Measurements from ENCODE around the gene COX10.

Gene COX10

GRCh38 chr17:14103836-14104235 is 34.5 kb downstream of the COX10 start:
- no peak overlapping the region for H3K4me2 ChIP-seq
- H3K27me3 ChIP-seq: no peaks in the 10 kb centered on the region
- TF ChIP-seq Cebpa-rat (IDR thresholded peaks at IDR 0.05): no peak
- H3K36me3 ChIP-seq: peaks cover 24 to 52% (median 36%) of the 10 kb centered on the region in 11 experiments; a peak in 21 of 22 replicates
- peaks cover 0 to 14% (median 12%) of the 10 kb centered on the region in 10 experiments; a peak in 12 of 20 replicates for H3K4me1 ChIP-seq
- no peak overlapping the region for H3K9ac ChIP-seq
- no peaks in the 10 kb centered on the region for H3K9me3 ChIP-seq (replicated peaks in 1 of 11)
- no peak overlapping the region for H3K4me3 ChIP-seq
- H4K20me1 ChIP-seq: peaks cover 6 to 47% (median 22%) of the 10 kb centered on the region in 11 experiments; a peak in 14 of 22 replicates
- no peak overlapping the region for H3K27ac ChIP-seq

GRCh38 chr17:14104734-14105133 is 35.4 kb downstream of the COX10 start:
- no peak overlapping the region for H3K4me2 ChIP-seq
- peaks cover 23 to 61% (median 40%) of the 10 kb centered on the region in 11 experiments; a peak in 21 of 22 replicates for H3K36me3 ChIP-seq
- no peak overlapping the region for H3K27ac ChIP-seq
- no peaks in the 10 kb centered on the region for H3K27me3 ChIP-seq
- TF ChIP-seq Cebpa-rat (IDR thresholded peaks at IDR 0.05): no peak
- no peaks in the 10 kb centered on the region for H3K9me3 ChIP-seq (replicated peaks in 1 of 11)
- no peak overlapping the region for H3K9ac ChIP-seq
- H3K4me3 ChIP-seq: no peak overlapping the region
- peaks cover 0 to 14% (median 12%) of the 10 kb centered on the region in 10 experiments; a peak in 12 of 20 replicates for H3K4me1 ChIP-seq
- peaks cover 4 to 38% (median 15%) of the 10 kb centered on the region in 11 experiments; a peak in 12 of 22 replicates for H4K20me1 ChIP-seq

GRCh38 chr17:14107889-14108288 is 38.6 kb downstream of the COX10 start:
- no peak overlapping the region for H3K9ac ChIP-seq
- H3K4me1 ChIP-seq: peaks cover 0 to 14% (median 12%) of the 10 kb centered on the region in 10 experiments; a peak in 12 of 20 replicates
- no peaks in the 10 kb centered on the region for H3K9me3 ChIP-seq (replicated peaks in 1 of 11)
- no peaks in the 10 kb centered on the region for H3K27me3 ChIP-seq
- H3K4me2 ChIP-seq: peak overlapping the region in 5 of 11 experiments; percentile 44 to 74 (median 55); a peak in 7 of 22 replicates
- no peak for TF ChIP-seq Cebpa-rat (IDR thresholded peaks at IDR 0.05)
- peaks cover 0 to 39% (median 9%) of the 10 kb centered on the region in 11 experiments; a peak in 7 of 22 replicates for H4K20me1 ChIP-seq
- no peak overlapping the region for H3K27ac ChIP-seq
- peaks cover 5 to 38% (median 20%) of the 10 kb centered on the region in 11 experiments; a peak in 19 of 22 replicates for H3K36me3 ChIP-seq
- no peak overlapping the region for H3K4me3 ChIP-seq

- Histone ChIP-seq H3K9ac (no peak overlapping the region), H3K9me3 (replicated peaks in 1 of 11) (peaks cover 0 to 13% (median 10%) of the 10 kb centered on the region in 11 experiments; a peak in 16 of 22 replicates), H3K4me1 (peaks cover 0 to 4% (median 2%) of the 10 kb centered on the region in 10 experiments; a peak in 10 of 20 replicates), H3K36me3 (peaks cover 0 to 39% (median 13%) of the 10 kb centered on the region in 11 experiments; a peak in 12 of 22 replicates), H3K27me3 (no peaks in the 10 kb centered on the region), H3K4me2 (no peak overlapping the region), H4K20me1 (peaks cover 0 to 31% (median 10%) of the 10 kb centered on the region in 11 experiments; a peak in 6 of 22 replicates), H3K4me3 (no peak overlapping the region), H3K27ac (no peak overlapping the region)
- TF ChIP-seq Cebpa-rat (IDR thresholded peaks at IDR 0.05): no peak
Observed at GRCh38 chr17:14112407-14112806, 43.1 kb downstream of the COX10 start.

- H3K4me1 ChIP-seq: no peaks in the 10 kb centered on the region
Observed at GRCh38 chr17:14113137-14113536, 43.8 kb downstream of the COX10 start.

GRCh38 chr17:14116263-14117024 is 47.1 kb downstream of the COX10 start:
- Histone ChIP-seq H3K4me2 (no peak overlapping the region), H3K4me3 (no peak overlapping the region), H3K36me3 (peaks cover 0 to 21% (median 7%) of the 10 kb centered on the region in 11 experiments; a peak in 11 of 22 replicates), H3K27ac (no peak overlapping the region), H3K4me1 (0 out of 20 replicates have a peak, but pooled peaks cover 0 to 5% (median 0%) of the 10 kb centered on the region in 10 experiments), H4K20me1 (peaks cover 0 to 50% (median 6%) of the 10 kb centered on the region in 11 experiments; a peak in 8 of 22 replicates), H3K27me3 (no peaks in the 10 kb centered on the region), H3K9ac (no peak overlapping the region), H3K9me3 (replicated peaks in 1 of 11) (peaks cover 0 to 17% (median 11%) of the 10 kb centered on the region in 11 experiments; a peak in 17 of 22 replicates)
- TF ChIP-seq Cebpa-rat (IDR thresholded peaks at IDR 0.05): no peak

More at GRCh38 chr17:14113137-14113536, 43.8 kb downstream of the COX10 start:
- TF ChIP-seq Cebpa-rat (IDR thresholded peaks at IDR 0.05): no peak
- H3K36me3 ChIP-seq: peaks cover 0 to 32% (median 15%) of the 10 kb centered on the region in 11 experiments; a peak in 13 of 22 replicates
- H3K9me3 ChIP-seq (replicated peaks in 1 of 11): peaks cover 0 to 17% (median 11%) of the 10 kb centered on the region in 11 experiments; a peak in 17 of 22 replicates
- H3K4me3 ChIP-seq: no peak overlapping the region
- H3K27ac ChIP-seq: no peak overlapping the region
- H3K9ac ChIP-seq: no peak overlapping the region
- H3K27me3 ChIP-seq: no peaks in the 10 kb centered on the region
- H4K20me1 ChIP-seq: peaks cover 0 to 38% (median 6%) of the 10 kb centered on the region in 11 experiments; a peak in 6 of 22 replicates
- no peak overlapping the region for H3K4me2 ChIP-seq

- H3K4me2 ChIP-seq: no peak overlapping the region
- no peak overlapping the region for H3K9ac ChIP-seq
- H3K4me3 ChIP-seq: no peak overlapping the region
- no peak overlapping the region for H3K27ac ChIP-seq
- TF ChIP-seq Cebpa-rat (IDR thresholded peaks at IDR 0.05): no peak
- H3K36me3 ChIP-seq: peaks cover 0 to 21% (median 7%) of the 10 kb centered on the region in 11 experiments; a peak in 10 of 22 replicates
- H4K20me1 ChIP-seq: peaks cover 0 to 57% (median 9%) of the 10 kb centered on the region in 11 experiments; a peak in 12 of 22 replicates
- peaks cover 0 to 17% (median 11%) of the 10 kb centered on the region in 11 experiments; a peak in 17 of 22 replicates for H3K9me3 ChIP-seq (replicated peaks in 1 of 11)
- no peaks in the 10 kb centered on the region for H3K27me3 ChIP-seq
- peaks cover 0 to 8% (median 0%) of the 10 kb centered on the region in 10 experiments; a peak in 3 of 20 replicates for H3K4me1 ChIP-seq
Observed at GRCh38 chr17:14118951-14119350, 49.6 kb downstream of the COX10 start.

GRCh38 chr17:14119546-14119945 is 50.2 kb downstream of the COX10 start:
- Histone ChIP-seq H3K9me3 (replicated peaks in 1 of 11) (peaks cover 0 to 17% (median 11%) of the 10 kb centered on the region in 11 experiments; a peak in 17 of 22 replicates), H3K4me2 (no peak overlapping the region), H4K20me1 (peaks cover 0 to 63% (median 10%) of the 10 kb centered on the region in 11 experiments; a peak in 12 of 22 replicates), H3K36me3 (peaks cover 0 to 21% (median 7%) of the 10 kb centered on the region in 11 experiments; a peak in 10 of 22 replicates), H3K4me1 (peaks cover 0 to 8% (median 0%) of the 10 kb centered on the region in 10 experiments; a peak in 3 of 20 replicates), H3K4me3 (no peak overlapping the region), H3K27ac (no peak overlapping the region), H3K9ac (no peak overlapping the region), H3K27me3 (no peaks in the 10 kb centered on the region)
- TF ChIP-seq Cebpa-rat (IDR thresholded peaks at IDR 0.05): no peak
